ENCODE results near the gene TRPM3. TPM values are rescaled to one million over a fixed set of nuclear protein-coding genes. Genes with fewer than 3 reads are reported as not detected.

The TRPM3 gene
- total and polyA plus RNA-seq, 2 of the 8 experiments (the other 6 are each of a cell fraction or from before 2014, with no cell fraction given): 2.4 to 10.9 TPM

GRCh38 chr9:70998962-70999361, 122.5 kb downstream of the TRPM3 start:
- Histone ChIP-seq H2BK120ac (replicated peaks; ENCODE audit: low read depth, low read length) (no peak overlapping the region), H4K5ac (ENCODE audit: insufficient read length, low read depth, low read length) (no peak overlapping the region), H2AK5ac (ENCODE audit: low read depth, low read length) (no peak overlapping the region), H3K27me3 (replicated peaks in 1 of 4; ENCODE audit: control insufficient read depth in 3 of 4, extremely low read depth in 1 of 4, insufficient read depth in 3 of 4, low read length in 3 of 4) (no peaks in the 10 kb centered on the region; a peak in 2 of 7 replicates), H3K9me3 (ENCODE audit: insufficient read depth in 2 of 2, low read depth in 1 of 2, low read length in 1 of 2) (no peaks in the 10 kb centered on the region), H3K36me3 (ENCODE audit: control insufficient read depth in 2 of 4, insufficient read depth in 4 of 4, low read length in 3 of 4) (no peaks in the 10 kb centered on the region), H3K4me2 (ENCODE audit: insufficient read depth in 1 of 2, low read depth in 2 of 2, low read length in 2 of 2) (no peak overlapping the region), H2BK15ac (ENCODE audit: low read length) (no peak overlapping the region), H3K23ac (ENCODE audit: insufficient read length) (no peak overlapping the region), H4K91ac (replicated peaks; ENCODE audit: insufficient read length, low read length) (no peak overlapping the region), H2BK12ac (ENCODE audit: low read depth, low read length) (no peak overlapping the region), H3K79me2 (ENCODE audit: control insufficient read depth in 1 of 2, insufficient read depth in 2 of 2, low read length in 2 of 2) (0 out of 4 replicates have a peak, but pooled peaks cover 0 to 2% of the 10 kb centered on the region in 2 experiments), H3K27ac (ENCODE audit: low read depth, low read length) (no peak overlapping the region), H3K9ac (replicated peaks in 1 of 4; ENCODE audit: extremely low read depth in 1 of 4, low read depth in 3 of 4, low read length in 3 of 4) (no peak overlapping the region), H3K4me3 (ENCODE audit: extremely low read depth in 1 of 4, insufficient read depth in 2 of 4, low read depth in 3 of 4, low read length in 4 of 4) (no peak overlapping the region), H3K18ac (ENCODE audit: extremely low read depth, low read length) (no peak overlapping the region), H4K8ac (ENCODE audit: extremely low read depth, insufficient read depth, low read length) (no peak overlapping the region), H2BK5ac (ENCODE audit: low read depth, low read length) (no peak overlapping the region), H3K4me1 (replicated peaks in 1 of 4; ENCODE audit: control insufficient read depth in 3 of 4, insufficient read depth in 4 of 4, low read length in 3 of 4) (peaks cover 0 to 4% (median 0%) of the 10 kb centered on the region in 4 experiments; a peak in 4 of 7 replicates), H3K23me2 (ENCODE audit: low read depth, low read length) (no peaks in the 10 kb centered on the region), H2AFZ (ENCODE audit: low read length) (no peak overlapping the region), H3K79me1 (ENCODE audit: low read depth, low read length) (no peaks in the 10 kb centered on the region), H3K56ac (replicated peaks; ENCODE audit: insufficient read length, low read depth, low read length) (no peak overlapping the region), H4K20me1 (replicated peaks in 1 of 2; ENCODE audit: control insufficient read depth in 1 of 2, insufficient read depth in 2 of 2, low read length in 2 of 2) (no peaks in the 10 kb centered on the region), H3K14ac (ENCODE audit: insufficient read length) (no peak overlapping the region), H2BK20ac (ENCODE audit: low read length) (no peak overlapping the region), H3K4ac (replicated peaks; ENCODE audit: insufficient read length, low read depth, low read length) (no peak overlapping the region)
- ChIA-PET CTCF (ENCODE audit: partially characterized antibody) (interaction anchor here (0.8 to 3.5 kb wide), 8 partner anchors 9 to 358 kb away, joined by 3 to 18 read pairs (median 4); no protein-coding TSS in a partner anchor), POLR2A (ENCODE audit: partially characterized antibody) (no interaction called here)
- no peak for DNase-seq (ENCODE audit: low read depth in 1 of 2, low spot score in 2 of 2)
- 100% methylated on average over 1 of the region's 1 CpG; no CpG with 5 or more reads in 1 of the 2 experiments for WGBS, 2 experiments (ENCODE audit: extremely low coverage in 1 of 2, insufficient coverage in 1 of 2, insufficient read length in 1 of 2, insufficient replicate concordance in 2 of 2, low coverage in 1 of 2, low lambda C conversion rate in 2 of 2, missing lambda C conversion rate in 1 of 2)
- no peak for FAIRE-seq
- TF ChIP-seq TEAD4 (IDR thresholded peaks at IDR 0.05; ENCODE audit: low read depth, low read length) (no peak), JUN (IDR thresholded peaks at IDR 0.05; ENCODE audit: low read depth, low read length) (no peak), TBP (IDR thresholded peaks at IDR 0.05; ENCODE audit: low read depth, low read length) (no peak), HDAC6 (IDR thresholded peaks at IDR 0.05; ENCODE audit: low read depth, low read length) (no peak), YY1 (IDR thresholded peaks at IDR 0.05; ENCODE audit: low read depth, low read length) (no peak), ATF3 (IDR thresholded peaks at IDR 0.05; ENCODE audit: insufficient read depth, low read depth, low read length) (no peak), JUND (IDR thresholded peaks at IDR 0.05; ENCODE audit: low read length) (no peak), EZH2 (IDR thresholded peaks at IDR 0.05; ENCODE audit: low read depth, low read length, severe bottlenecking) (no peak), SP1 (IDR thresholded peaks at IDR 0.05; ENCODE audit: low read depth, low read length) (no peak), TCF12 (IDR thresholded peaks at IDR 0.05; ENCODE audit: low read depth, low read length) (no peak)

All from H1 (cell line).